ENCODE measurements around the gene PITPNM3.
A peak's percentile ranks its signal among the peaks of the same experiment; 100 is the strongest.
"Not testable (repeated sequence)": the region's sequence is repeated elsewhere in the genome, so short reads cannot be mapped to it uniquely, and the experiment has no call there.

Gene PITPNM3

GRCh38 chr17:6495450-6496115, 60.8 kb downstream of the PITPNM3 start:
- no peak for ATAC-seq
- no peak overlapping the region for H3K4me3 Mint-ChIP-seq
- peaks cover 25% of the 10 kb centered on the region for H3K4me1 Mint-ChIP-seq
- H3K36me3 Mint-ChIP-seq = no peaks in the 10 kb centered on the region
- no peak overlapping the region for H3K27ac Mint-ChIP-seq
- peaks cover 27% of the 10 kb centered on the region for H3K27me3 Mint-ChIP-seq
- no peaks in the 10 kb centered on the region for H3K9me3 Mint-ChIP-seq

DNA sequence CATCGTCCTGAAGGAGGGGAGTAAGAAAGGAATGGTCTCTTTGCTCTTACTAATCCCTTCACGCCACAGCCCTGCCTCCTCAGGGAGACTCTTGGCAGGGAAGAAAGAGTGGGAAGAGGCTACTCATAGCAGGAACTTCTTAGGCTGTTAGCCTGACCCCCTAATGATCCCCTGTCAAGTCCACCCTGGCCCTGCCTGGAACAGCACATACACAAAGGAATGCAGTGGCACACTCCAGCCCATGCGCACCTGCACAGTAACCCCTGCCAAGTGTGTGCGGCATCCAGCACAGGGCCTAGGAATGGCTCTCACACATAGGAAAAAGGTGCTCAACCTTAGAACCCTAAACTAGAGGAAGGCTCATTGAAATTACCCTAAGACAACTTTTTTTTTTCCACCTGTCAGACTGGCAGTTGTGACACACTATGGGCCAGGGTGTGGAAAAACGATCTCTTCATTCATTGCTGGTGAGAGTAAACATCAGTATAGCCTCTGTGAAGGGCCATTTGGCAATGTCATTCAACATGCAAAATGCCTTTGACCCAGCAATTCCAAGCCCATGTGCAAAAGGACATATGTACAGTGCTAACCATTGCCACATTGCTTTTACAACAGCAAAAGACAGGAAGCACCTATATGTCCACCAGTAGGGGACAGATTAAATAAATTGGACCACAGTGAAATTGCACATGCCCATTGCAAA, 62.0 kb downstream of the PITPNM3 start:
- H3K36me3 Mint-ChIP-seq = no peaks in the 10 kb centered on the region
- H3K27me3 Mint-ChIP-seq = peaks cover 39% of the 10 kb centered on the region
- H3K27ac Mint-ChIP-seq = no peak overlapping the region
- ATAC-seq = no peak
- H3K4me3 Mint-ChIP-seq = no peak overlapping the region
- no peaks in the 10 kb centered on the region for H3K9me3 Mint-ChIP-seq
- peaks cover 25% of the 10 kb centered on the region for H3K4me1 Mint-ChIP-seq

- no peak for ATAC-seq
- H3K27ac Mint-ChIP-seq = no peak overlapping the region
- no peak overlapping the region for H3K4me3 Mint-ChIP-seq
- peaks cover 52% of the 10 kb centered on the region for H3K27me3 Mint-ChIP-seq
- no peaks in the 10 kb centered on the region for H3K36me3 Mint-ChIP-seq
- no peaks in the 10 kb centered on the region for H3K9me3 Mint-ChIP-seq
- peaks cover 25% of the 10 kb centered on the region for H3K4me1 Mint-ChIP-seq
These were observed 63.3 kb downstream of the PITPNM3 start for GRCh38 chr17:6492892-6493674.

DNA sequence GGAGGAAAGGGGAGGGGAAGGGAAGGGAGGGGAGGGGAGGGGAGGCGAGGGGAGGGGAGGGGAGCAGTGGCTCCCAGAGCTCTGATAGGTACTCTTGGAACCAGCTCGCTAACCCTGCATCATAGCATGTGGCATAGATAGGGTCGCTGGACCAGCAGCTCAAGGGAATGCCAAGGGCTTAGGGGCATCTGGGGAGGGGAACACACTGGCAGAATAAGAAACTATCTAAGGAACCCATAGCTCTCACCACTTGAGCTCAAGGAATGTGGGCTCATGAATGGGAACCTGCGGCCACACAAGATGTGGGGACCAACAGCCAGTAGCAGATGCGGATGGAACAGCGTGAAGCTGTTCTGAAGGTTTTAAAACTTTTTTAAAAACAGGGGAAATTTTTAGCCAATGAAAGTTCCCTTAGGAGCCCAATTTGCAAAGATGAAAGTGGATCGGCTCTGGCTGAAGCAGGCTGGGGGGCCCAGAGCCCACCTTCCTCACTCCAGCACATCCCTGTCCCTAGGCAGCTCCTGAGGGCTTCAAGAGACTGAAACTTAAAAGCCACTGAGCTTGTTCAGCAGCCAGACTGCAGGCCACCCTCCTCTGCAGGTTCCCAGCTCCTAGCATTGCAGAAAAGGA, 65.2 kb downstream of the PITPNM3 start:
- Mint-ChIP-seq H3K9me3 (no peaks in the 10 kb centered on the region), H3K27me3 (peaks cover 58% of the 10 kb centered on the region), H3K27ac (no peak overlapping the region), H3K4me1 (peaks cover 10% of the 10 kb centered on the region), H3K4me3 (no peak overlapping the region), H3K36me3 (no peaks in the 10 kb centered on the region)
- no peak for ATAC-seq

GRCh38 chr17:6489016-6489550, 67.3 kb downstream of the PITPNM3 start:
- H3K4me1 Mint-ChIP-seq = no peaks in the 10 kb centered on the region
- no peaks in the 10 kb centered on the region for H3K9me3 Mint-ChIP-seq
- peaks cover 64% of the 10 kb centered on the region for H3K27me3 Mint-ChIP-seq
- no peak overlapping the region for H3K4me3 Mint-ChIP-seq
- H3K36me3 Mint-ChIP-seq = no peaks in the 10 kb centered on the region
- no peak overlapping the region for H3K27ac Mint-ChIP-seq
- ATAC-seq = no peak

- no peaks in the 10 kb centered on the region for H3K36me3 Mint-ChIP-seq
- H3K9me3 Mint-ChIP-seq = no peaks in the 10 kb centered on the region
- H3K4me1 Mint-ChIP-seq = no peaks in the 10 kb centered on the region
- no peak overlapping the region for H3K27ac Mint-ChIP-seq
- ATAC-seq = no peak
- H3K4me3 Mint-ChIP-seq = no peak overlapping the region
- peaks cover 72% of the 10 kb centered on the region for H3K27me3 Mint-ChIP-seq
These were observed 68.3 kb downstream of the PITPNM3 start for GRCh38 chr17:6488008-6488539.

GRCh38 chr17:6487251-6488007, 68.9 kb downstream of the PITPNM3 start:
- Mint-ChIP-seq H3K9me3 (no peaks in the 10 kb centered on the region), H3K27ac (no peak overlapping the region), H3K27me3 (peaks cover 74% of the 10 kb centered on the region), H3K36me3 (no peaks in the 10 kb centered on the region), H3K4me1 (no peaks in the 10 kb centered on the region), H3K4me3 (no peak overlapping the region)
- no peak for ATAC-seq

DNA sequence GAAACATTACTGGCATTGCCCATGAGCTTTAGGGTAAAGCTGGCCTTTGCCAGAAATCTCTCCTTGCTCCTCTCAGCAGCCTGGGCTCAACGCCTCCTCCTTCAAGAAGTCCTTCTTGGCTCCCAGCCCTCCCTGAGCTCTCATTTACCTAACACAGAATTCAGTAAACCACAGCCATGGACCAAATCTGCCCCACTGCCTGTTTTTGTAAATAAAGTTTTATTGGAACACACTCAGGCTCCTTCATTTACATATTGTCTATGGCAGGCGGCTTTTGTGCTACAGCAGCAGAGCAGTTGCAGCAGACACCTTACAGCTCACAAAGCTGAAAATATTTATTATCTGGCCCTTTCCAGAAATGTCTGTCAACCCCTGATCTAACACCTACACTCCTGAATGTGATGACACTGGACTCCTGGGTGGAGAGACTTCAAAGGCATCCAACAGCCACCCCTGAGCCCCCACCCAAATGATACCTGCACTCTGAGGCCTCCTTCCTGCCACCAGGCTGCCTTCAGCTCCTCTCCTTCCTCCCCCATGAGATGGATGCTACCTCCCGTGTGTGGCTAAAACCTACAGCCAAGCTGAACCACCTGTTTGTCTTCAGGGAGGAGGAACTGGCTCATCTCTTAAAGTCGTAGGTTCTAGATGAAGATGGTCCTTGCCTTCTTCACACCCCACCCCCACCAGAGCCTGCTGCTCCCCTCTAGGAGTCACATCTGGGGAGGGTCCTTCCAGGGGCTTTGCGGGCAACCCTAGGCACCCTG, 70.5 kb downstream of the PITPNM3 start:
- H3K4me1 Mint-ChIP-seq = no peaks in the 10 kb centered on the region
- no peak overlapping the region for H3K4me3 Mint-ChIP-seq
- no peaks in the 10 kb centered on the region for H3K9me3 Mint-ChIP-seq
- no peaks in the 10 kb centered on the region for H3K36me3 Mint-ChIP-seq
- H3K27me3 Mint-ChIP-seq = peaks cover 82% of the 10 kb centered on the region
- H3K27ac Mint-ChIP-seq = no peak overlapping the region
- ATAC-seq = no peak

DNA sequence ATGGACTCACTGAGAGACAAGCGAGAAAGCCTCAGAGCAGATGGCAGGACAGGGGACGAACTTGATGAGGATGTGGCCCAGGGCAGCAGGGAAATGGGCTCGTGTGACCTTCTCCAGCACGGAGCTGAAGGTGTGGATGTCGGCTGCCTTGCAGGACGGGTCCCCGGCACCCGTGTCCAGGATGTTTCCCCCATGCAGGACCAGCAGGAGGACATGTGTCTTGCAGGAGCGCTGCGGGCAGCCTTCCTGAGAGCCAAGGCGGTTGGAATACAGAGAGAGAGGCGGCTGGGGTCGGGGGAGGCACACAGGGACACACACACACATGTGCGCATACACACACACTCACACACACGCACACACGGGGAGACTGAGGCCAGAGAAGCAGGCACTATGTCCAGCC, 72.8 kb downstream of the PITPNM3 start:
- Mint-ChIP-seq H3K27ac (no peak overlapping the region), H3K9me3 (no peaks in the 10 kb centered on the region), H3K36me3 (no peaks in the 10 kb centered on the region), H3K27me3 (peaks cover 62% of the 10 kb centered on the region), H3K4me3 (no peak overlapping the region), H3K4me1 (no peaks in the 10 kb centered on the region)
- ATAC-seq = no peak

GRCh38 chr17:6482796-6483195, 73.6 kb downstream of the PITPNM3 start:
- not testable (repeated sequence) for H3K4me3 Mint-ChIP-seq, H3K36me3 Mint-ChIP-seq, H3K4me1 Mint-ChIP-seq, H3K9me3 Mint-ChIP-seq, ATAC-seq, H3K27ac Mint-ChIP-seq
- peaks cover 55% of the 10 kb centered on the region for H3K27me3 Mint-ChIP-seq

DNA sequence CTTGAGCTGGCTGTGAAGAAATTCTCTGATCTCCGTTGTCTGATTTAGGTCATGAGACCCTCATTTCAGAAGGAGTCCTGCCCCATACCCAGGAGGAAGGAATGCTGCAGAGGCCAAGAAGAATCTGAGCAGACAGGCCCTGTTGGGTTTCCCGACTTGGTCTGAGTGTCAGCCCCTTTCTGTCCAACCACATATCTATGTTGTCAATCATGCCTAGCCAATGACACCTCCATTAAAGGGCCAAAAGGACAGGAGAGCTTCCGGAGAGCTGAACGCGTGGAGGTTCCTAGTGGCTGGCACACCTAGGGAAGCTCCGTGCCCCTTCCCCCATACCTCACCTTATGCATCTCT, 74.3 kb downstream of the PITPNM3 start:
- H3K36me3 Mint-ChIP-seq = no peaks in the 10 kb centered on the region
- no peak overlapping the region for H3K4me3 Mint-ChIP-seq
- no peaks in the 10 kb centered on the region for H3K9me3 Mint-ChIP-seq
- ATAC-seq = no peak
- peaks cover 49% of the 10 kb centered on the region for H3K27me3 Mint-ChIP-seq
- H3K27ac Mint-ChIP-seq = no peak overlapping the region
- H3K4me1 Mint-ChIP-seq = no peaks in the 10 kb centered on the region

- no peak overlapping the region for H3K4me3 Mint-ChIP-seq
- ATAC-seq = no peak
- H3K9me3 Mint-ChIP-seq = no peaks in the 10 kb centered on the region
- no peaks in the 10 kb centered on the region for H3K36me3 Mint-ChIP-seq
- no peak overlapping the region for H3K27ac Mint-ChIP-seq
- H3K27me3 Mint-ChIP-seq = peaks cover 33% of the 10 kb centered on the region
- H3K4me1 Mint-ChIP-seq = no peaks in the 10 kb centered on the region
These were observed 76.1 kb downstream of the PITPNM3 start for GRCh38 chr17:6480303-6480675.

DNA sequence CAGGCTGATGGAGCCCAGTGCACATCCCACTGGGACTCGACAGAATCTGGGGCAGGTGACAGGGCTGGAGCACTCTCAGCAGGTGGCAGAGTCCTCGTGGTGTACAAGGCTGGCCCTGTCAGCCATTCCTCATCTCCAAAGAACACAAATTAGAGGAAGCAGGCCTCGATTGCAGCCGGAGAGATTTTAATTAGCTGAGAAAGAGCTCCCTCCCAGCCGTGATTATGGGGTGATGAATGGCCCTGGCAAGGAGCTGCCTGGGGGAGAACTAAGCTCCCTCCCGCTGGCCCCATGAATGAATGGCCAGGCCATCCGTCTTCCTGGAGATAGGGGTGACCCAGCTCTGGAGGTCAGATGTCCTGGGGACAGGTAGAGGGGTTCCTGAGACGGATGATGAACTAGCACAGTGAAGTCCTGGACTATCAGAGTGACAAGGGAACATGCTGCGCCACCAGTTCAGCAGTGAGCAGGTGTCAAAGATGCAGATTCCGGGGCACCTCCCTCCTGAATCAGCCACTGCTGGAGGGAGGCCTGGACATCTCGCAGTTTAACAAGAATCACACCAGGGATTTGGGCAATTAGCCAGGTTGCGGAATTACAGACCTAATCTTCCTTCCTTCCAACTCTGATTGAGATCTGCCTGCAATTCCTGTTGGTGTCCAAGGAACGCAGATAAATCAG, 76.6 kb downstream of the PITPNM3 start:
- no peaks in the 10 kb centered on the region for H3K9me3 Mint-ChIP-seq
- H3K27me3 Mint-ChIP-seq = peaks cover 28% of the 10 kb centered on the region
- H3K4me3 Mint-ChIP-seq = no peak overlapping the region
- H3K27ac Mint-ChIP-seq = no peak overlapping the region
- ATAC-seq = peak; percentile 10
- H3K36me3 Mint-ChIP-seq = no peaks in the 10 kb centered on the region
- no peaks in the 10 kb centered on the region for H3K4me1 Mint-ChIP-seq
